OCI-LY7 (cell line): Measurements from ENCODE around the gene RNF5. TPM values are rescaled to one million over a fixed set of nuclear protein-coding genes. Genes with fewer than 3 reads are reported as not detected.

ENCODE experiments used
- BruUV-seq: library from RNA; stranded (reverse); fragments of 400-500 nt; replicated peaks from 2 replicates; lab custom pipeline; 2021; lab: Mats Ljungman, UMichigan
- CTCF ChIA-PET: fragments of 300-600 bp; sonication (Branson Sonifier 250); formaldehyde crosslinking; loops from one replicate; lab custom pipeline; 2022; ENCODE audit warnings: antibody characterized with exemption; ENCODE audit not compliant: unreplicated experiment; lab: Charles Lee
- POLR2A ChIA-PET: fragments of 300-600 bp; sonication (Branson Sonifier 250); formaldehyde crosslinking; loops from one replicate; lab custom pipeline; 2022; ENCODE audit warnings: antibody characterized with exemption; lab: Charles Lee
- DNase-seq: peaks from one replicate; pipeline ENCODE4 v3.0.0-alpha.2; 2015; ENCODE audit warnings: low spot score
- H2AFZ ChIP-seq: fragments of 200-600 bp; sonication (generic), shearing (Covaris generic); 2 replicates; pipeline ENCODE4 v1.6.1; 2014; ENCODE audit warnings: mild to moderate bottlenecking, antibody characterized with exemption, low read length, moderate library complexity
- H3K27ac ChIP-seq: fragments of 200-600 bp; sonication (generic); 2 replicates; pipeline ENCODE4 v1.5.1; 2014; ENCODE audit warnings: mixed run types, low read depth, mild to moderate bottlenecking, moderate library complexity, low read length, inconsistent platforms; ENCODE audit not compliant: poor library complexity, severe bottlenecking
- H3K36me3 ChIP-seq: fragments of 200-600 bp; sonication (generic); 2 replicates; pipeline ENCODE4 v1.6.1; 2014; ENCODE audit warnings: mild to moderate bottlenecking, antibody characterized with exemption, low read length, moderate library complexity, mixed read lengths; ENCODE audit not compliant: insufficient read depth
- H3K4me1 ChIP-seq: fragments of 200-600 bp; sonication (generic); 2 replicates; pipeline ENCODE4 v1.5.1; 2014; ENCODE audit warnings: mild to moderate bottlenecking, low read length; ENCODE audit not compliant: insufficient read depth, poor library complexity, severe bottlenecking
- H3K4me2 ChIP-seq: fragments of 200-600 bp; sonication (generic); 2 replicates; pipeline ENCODE4 v1.6.1; 2014; ENCODE audit warnings: mild to moderate bottlenecking, low read length
- H3K4me3 ChIP-seq: fragments of 200-600 bp; sonication (generic); 2 replicates; pipeline ENCODE4 v1.5.1; 2014; ENCODE audit warnings: mild to moderate bottlenecking, low read depth, low read length; ENCODE audit not compliant: poor library complexity, severe bottlenecking
- H3K79me2 ChIP-seq: fragments of 200-600 bp; sonication (generic); 2 replicates; pipeline ENCODE4 v1.6.1; 2016; ENCODE audit warnings: low read depth, mild to moderate bottlenecking, low read length, moderate library complexity, mixed read lengths; ENCODE audit not compliant: insufficient read depth
- H3K9me2 ChIP-seq: fragments of 200-600 bp; sonication (generic); 2 replicates; pipeline ENCODE4 v1.6.1; 2016; ENCODE audit warnings: mild to moderate bottlenecking, low read length, mixed read lengths; ENCODE audit not compliant: insufficient read depth
- H3K9me3 ChIP-seq: fragments of 200-600 bp; sonication (generic); 2 replicates; pipeline ENCODE4 v1.6.1; 2014; ENCODE audit warnings: mild to moderate bottlenecking, mixed run types, low read length, mixed read lengths
- H4K20me1 ChIP-seq: fragments of 200-600 bp; sonication (generic); 2 replicates; pipeline ENCODE4 v1.6.1; 2014; ENCODE audit warnings: mild to moderate bottlenecking, antibody characterized with exemption, low read length, moderate library complexity, mixed read lengths; ENCODE audit not compliant: insufficient read depth
- EZH2phosphoT487 ChIP-seq: fragments of 200-600 bp; sonication (generic); IDR thresholded peaks from 2 replicates; pipeline ENCODE4 v1.6.1; 2018; ENCODE audit warnings: low read depth, borderline replicate concordance, mild to moderate bottlenecking, mixed run types, antibody characterized with exemption, low read length, moderate library complexity, mixed read lengths
- intact Hi-C: fragments of 100-400 bp; cut with micrococcal nuclease; formaldehyde crosslinking; loops from one replicate; pipeline ENCODE4 v1.10.0; 2022; ENCODE audit not compliant: unreplicated experiment
- total RNA-seq, 2 experiments: library from RNA; depleted of rRNA in 1 of 2; stranded (reverse); fragments of >200 nt in 1 of 2; shearing (Covaris generic) in 1 of 2; gene quantifications; 2 replicates each; pipeline ENCODE4 v1.2.3, GENCODE V29; 2014 to 2022
- TF ChIP-seq, protein P1 (sequence below): fragments of 200-600 bp; sonication (generic); conservative IDR thresholded peaks from 2 replicates; pipeline ENCODE4 v1.5.1; 2014; ENCODE audit warnings: mild to moderate bottlenecking, antibody characterized with exemption, low read length, moderate library complexity, mixed read lengths

Gene RNF5
- total RNA-seq, 2 experiments from 2014 or later, result 50.6 to 59.9 TPM

DNA sequence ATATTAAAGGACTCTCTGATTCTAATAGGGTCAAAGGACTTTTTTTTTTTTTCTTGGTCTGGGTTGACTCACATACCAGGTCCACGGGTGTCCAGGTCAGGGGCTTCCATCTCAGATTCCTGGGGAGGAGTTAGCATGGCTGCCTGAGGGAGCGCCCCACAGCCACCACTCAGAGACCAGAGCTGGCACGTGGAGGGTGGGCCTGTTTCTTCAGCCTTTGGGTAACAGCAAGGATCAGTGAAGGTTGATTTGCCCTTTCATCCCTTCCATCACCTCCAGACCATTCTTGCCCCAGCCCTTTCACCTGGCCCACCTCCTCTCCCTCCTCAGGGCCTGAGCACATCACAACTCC lies 20.1 kb downstream of the RNF5 start:
- H3K27ac ChIP-seq, result no peak overlapping the region
- no peak for DNase-seq
- no peak for TF ChIP-seq EZH2phosphoT487
- TF ChIP-seq, protein P1, sequence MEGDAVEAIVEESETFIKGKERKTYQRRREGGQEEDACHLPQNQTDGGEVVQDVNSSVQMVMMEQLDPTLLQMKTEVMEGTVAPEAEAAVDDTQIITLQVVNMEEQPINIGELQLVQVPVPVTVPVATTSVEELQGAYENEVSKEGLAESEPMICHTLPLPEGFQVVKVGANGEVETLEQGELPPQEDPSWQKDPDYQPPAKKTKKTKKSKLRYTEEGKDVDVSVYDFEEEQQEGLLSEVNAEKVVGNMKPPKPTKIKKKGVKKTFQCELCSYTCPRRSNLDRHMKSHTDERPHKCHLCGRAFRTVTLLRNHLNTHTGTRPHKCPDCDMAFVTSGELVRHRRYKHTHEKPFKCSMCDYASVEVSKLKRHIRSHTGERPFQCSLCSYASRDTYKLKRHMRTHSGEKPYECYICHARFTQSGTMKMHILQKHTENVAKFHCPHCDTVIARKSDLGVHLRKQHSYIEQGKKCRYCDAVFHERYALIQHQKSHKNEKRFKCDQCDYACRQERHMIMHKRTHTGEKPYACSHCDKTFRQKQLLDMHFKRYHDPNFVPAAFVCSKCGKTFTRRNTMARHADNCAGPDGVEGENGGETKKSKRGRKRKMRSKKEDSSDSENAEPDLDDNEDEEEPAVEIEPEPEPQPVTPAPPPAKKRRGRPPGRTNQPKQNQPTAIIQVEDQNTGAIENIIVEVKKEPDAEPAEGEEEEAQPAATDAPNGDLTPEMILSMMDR, result no peak
- H3K4me2 ChIP-seq, result no peak overlapping the region
- H3K79me2 ChIP-seq, result no peaks in the 10 kb centered on the region
- H3K36me3 ChIP-seq, result no peaks in the 10 kb centered on the region
- no peak overlapping the region for H3K4me3 ChIP-seq
- no TSS peak for BruUV-seq
- intact Hi-C loops, result no loop called here
- no peaks in the 10 kb centered on the region for H3K9me2 ChIP-seq
- H4K20me1 ChIP-seq, result no peaks in the 10 kb centered on the region
- POLR2A ChIA-PET, result no interaction called here
- H3K4me1 ChIP-seq, result peaks cover 39% of the 10 kb centered on the region
- CTCF ChIA-PET, result no interaction called here
- H2AFZ ChIP-seq, result no peak overlapping the region
- H3K9me3 ChIP-seq, result no peaks in the 10 kb centered on the region

DNA sequence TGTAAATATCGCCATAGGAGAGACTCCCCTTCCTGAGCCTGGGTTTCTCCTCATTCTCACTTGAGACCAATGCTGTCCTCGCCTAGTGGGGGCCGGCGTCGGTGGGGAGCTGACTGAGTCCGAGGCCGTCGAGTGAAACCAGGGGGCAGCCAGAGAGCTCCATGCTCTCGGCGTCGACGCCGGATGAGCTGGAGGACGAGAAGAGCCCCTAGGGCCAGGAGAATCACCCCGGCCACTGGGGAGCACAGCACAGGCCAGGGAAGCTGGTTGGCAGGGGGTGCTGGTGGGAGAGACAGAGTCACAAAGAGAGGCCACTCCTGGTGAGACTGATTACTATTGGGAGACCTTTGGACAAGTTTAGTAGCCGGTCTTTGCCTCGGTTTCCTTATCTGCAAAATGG lies 20.7 kb downstream of the RNF5 start:
- Histone ChIP-seq H3K36me3 (no peaks in the 10 kb centered on the region), H3K79me2 (no peaks in the 10 kb centered on the region), H3K9me2 (no peaks in the 10 kb centered on the region), H3K9me3 (no peaks in the 10 kb centered on the region), H3K4me3 (no peak overlapping the region), H3K4me1 (peaks cover 33% of the 10 kb centered on the region), H2AFZ (no peak overlapping the region), H3K27ac (no peak overlapping the region), H4K20me1 (no peaks in the 10 kb centered on the region), H3K4me2 (no peak overlapping the region)
- CTCF ChIA-PET, result no interaction called here
- DNase-seq, result no peak
- POLR2A ChIA-PET, result no interaction called here
- no peak for TF ChIP-seq EZH2phosphoT487
- TF ChIP-seq, protein P1, result no peak
- intact Hi-C loops, result no loop called here
- BruUV-seq, result no TSS peak

DNA sequence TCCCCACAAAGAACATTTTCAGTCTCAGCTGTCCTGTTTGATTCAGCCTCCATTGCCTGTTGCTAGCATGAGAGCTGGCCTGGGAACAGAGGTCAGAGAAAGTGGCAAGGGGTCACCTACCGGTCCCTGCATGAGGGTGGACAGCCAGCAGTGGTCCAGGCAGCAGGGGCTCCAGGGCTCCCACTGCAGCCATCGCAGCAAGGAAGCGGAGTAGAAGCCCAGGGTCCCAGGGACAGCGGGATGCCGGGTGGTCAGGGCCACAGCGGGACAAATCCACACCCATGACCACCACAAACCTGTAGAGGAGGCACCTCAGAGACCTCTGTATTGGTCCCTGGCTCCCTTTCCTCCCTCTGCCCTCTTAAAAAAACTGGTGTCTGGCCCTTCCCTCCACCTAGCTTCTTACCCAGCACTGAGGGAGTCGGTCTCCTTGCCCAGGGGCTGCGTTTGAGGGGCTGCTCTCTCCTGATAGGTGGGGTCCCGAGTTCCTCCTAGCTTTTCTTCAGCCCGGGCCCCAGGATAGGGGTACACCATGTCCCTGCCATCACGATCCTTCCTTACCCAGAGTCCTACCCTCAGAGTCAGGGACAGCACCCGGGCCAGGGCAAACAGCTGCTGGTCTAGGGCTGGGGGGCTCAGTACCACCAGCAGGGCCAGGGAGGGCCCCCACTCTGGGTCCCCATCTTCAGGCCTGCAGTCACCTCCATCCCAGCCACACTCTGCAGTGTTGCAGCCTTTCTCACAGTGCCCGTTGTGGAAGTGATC lies 22.7 kb downstream of the RNF5 start:
- Histone ChIP-seq H4K20me1 (no peaks in the 10 kb centered on the region), H3K4me3 (no peak overlapping the region), H3K4me2 (no peak overlapping the region), H3K9me2 (no peaks in the 10 kb centered on the region), H3K36me3 (no peaks in the 10 kb centered on the region), H3K4me1 (peaks cover 19% of the 10 kb centered on the region), H2AFZ (no peak overlapping the region), H3K27ac (no peak overlapping the region), H3K9me3 (no peaks in the 10 kb centered on the region), H3K79me2 (no peaks in the 10 kb centered on the region)
- CTCF ChIA-PET, result no interaction called here
- BruUV-seq, result no TSS peak
- intact Hi-C loops, result no loop called here
- no peak for DNase-seq
- POLR2A ChIA-PET, result no interaction called here
- TF ChIP-seq, protein P1, result no peak
- no peak for TF ChIP-seq EZH2phosphoT487
